Activated T-helper 17 cell treated with anti-CD3 and anti-CD28 coated beads, Interleukin-2, amount 50 U/mL, for 72 hours (primary cell): ENCODE data around the gene CAMK2B. TPM values are rescaled to one million over a fixed set of nuclear protein-coding genes. Genes with fewer than 3 reads are reported as not detected.

ENCODE experiments used
- ATAC-seq: fragments of 150-1000 bp; cut with Tn5 transposase; replicated peaks from 2 replicates; pipeline ENCODE4 v1.10.0; 2021; ENCODE audit warnings: mild to moderate bottlenecking, moderate library complexity
- H3K27ac Mint-ChIP-seq: one replicate; pipeline ENCODE4 v1.8.0; 2022; ENCODE audit warnings: mixed read lengths
- H3K27me3 Mint-ChIP-seq: one replicate; pipeline ENCODE4 v1.8.0; 2022; ENCODE audit warnings: mixed read lengths
- H3K36me3 Mint-ChIP-seq: one replicate; pipeline ENCODE4 v1.8.0; 2022; ENCODE audit warnings: low read depth, mild to moderate bottlenecking, mixed read lengths
- H3K4me1 Mint-ChIP-seq: one replicate; pipeline ENCODE4 v1.8.0; 2022; ENCODE audit warnings: mixed read lengths
- H3K4me3 Mint-ChIP-seq: one replicate; pipeline ENCODE4 v1.8.0; 2022; ENCODE audit warnings: mild to moderate bottlenecking, mixed read lengths
- H3K9me3 Mint-ChIP-seq: one replicate; pipeline ENCODE4 v1.8.0; 2022; ENCODE audit warnings: mixed read lengths
- total RNA-seq, 2 donors: library from RNA; stranded (reverse); gene quantifications; one replicate each; pipeline ENCODE4 v1.2.3, GENCODE V29; 2022

CAMK2B gene
- total RNA-seq, 2 donors from 2014 or later: 1.0 to 1.7 TPM

GRCh38 chr7:44258865-44259546 is 66.4 kb downstream of the CAMK2B start:
- H3K4me3 Mint-ChIP-seq: peak overlapping the region; percentile 67

GRCh38 chr7:44258423-44258760 is 67.0 kb downstream of the CAMK2B start:
- no peaks in the 10 kb centered on the region for H3K9me3 Mint-ChIP-seq
- peak overlapping the region; percentile 67 for H3K4me3 Mint-ChIP-seq
- no peak for ATAC-seq
- H3K27me3 Mint-ChIP-seq: no peaks in the 10 kb centered on the region
- no peaks in the 10 kb centered on the region for H3K36me3 Mint-ChIP-seq
- H3K27ac Mint-ChIP-seq: peak overlapping the region; percentile 70
- peaks cover 24% of the 10 kb centered on the region for H3K4me1 Mint-ChIP-seq

More at GRCh38 chr7:44258865-44259546, 66.4 kb downstream of the CAMK2B start:
- Mint-ChIP-seq H3K4me1 (peaks cover 24% of the 10 kb centered on the region), H3K9me3 (no peaks in the 10 kb centered on the region), H3K36me3 (no peaks in the 10 kb centered on the region), H3K27ac (peak overlapping the region; percentile 89), H3K27me3 (no peaks in the 10 kb centered on the region)
- ATAC-seq: no peak

DNA sequence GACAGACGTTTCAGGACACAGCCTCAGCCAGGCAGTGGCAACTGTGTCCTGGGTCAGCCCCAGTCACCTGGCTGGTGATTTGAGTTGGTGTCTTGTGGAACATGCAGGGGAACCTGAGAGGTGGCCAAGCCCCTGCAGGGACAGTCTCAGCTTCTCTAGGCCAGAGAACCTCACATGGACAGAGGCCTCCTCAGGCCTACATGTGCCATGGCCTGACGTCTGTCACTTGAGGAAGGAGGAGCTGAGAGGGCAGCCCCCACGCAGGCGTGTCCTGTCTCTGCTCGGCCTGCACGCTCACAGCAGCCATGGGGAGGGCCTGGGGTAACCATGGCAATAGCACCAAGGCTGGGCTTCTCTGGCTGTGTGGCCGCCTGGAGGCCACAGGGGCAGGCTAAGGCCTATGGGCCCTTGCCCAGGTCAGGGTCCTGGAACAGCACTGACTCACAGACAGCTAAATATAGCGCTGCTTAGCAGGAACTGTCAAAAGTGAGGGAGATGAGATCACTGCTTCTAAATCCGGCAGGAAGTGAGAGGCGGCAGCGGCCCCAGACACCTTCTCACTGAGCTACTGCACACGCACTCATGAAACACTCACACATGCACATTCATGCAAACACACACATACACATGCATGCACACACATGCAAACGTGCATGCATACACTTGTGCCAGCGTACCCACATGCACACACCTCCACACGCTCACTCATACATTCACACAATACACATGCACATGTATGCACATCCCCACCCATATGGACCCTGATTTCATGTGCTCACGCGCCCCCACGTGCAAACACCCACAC is 67.6 kb downstream of the CAMK2B start:
- no peaks in the 10 kb centered on the region for H3K9me3 Mint-ChIP-seq
- peaks cover 24% of the 10 kb centered on the region for H3K4me1 Mint-ChIP-seq
- no peaks in the 10 kb centered on the region for H3K27me3 Mint-ChIP-seq
- no peaks in the 10 kb centered on the region for H3K36me3 Mint-ChIP-seq
- peak overlapping the region; percentile 67 for H3K4me3 Mint-ChIP-seq
- ATAC-seq: peak; percentile 95
- peak overlapping the region; percentile 70 for H3K27ac Mint-ChIP-seq

DNA sequence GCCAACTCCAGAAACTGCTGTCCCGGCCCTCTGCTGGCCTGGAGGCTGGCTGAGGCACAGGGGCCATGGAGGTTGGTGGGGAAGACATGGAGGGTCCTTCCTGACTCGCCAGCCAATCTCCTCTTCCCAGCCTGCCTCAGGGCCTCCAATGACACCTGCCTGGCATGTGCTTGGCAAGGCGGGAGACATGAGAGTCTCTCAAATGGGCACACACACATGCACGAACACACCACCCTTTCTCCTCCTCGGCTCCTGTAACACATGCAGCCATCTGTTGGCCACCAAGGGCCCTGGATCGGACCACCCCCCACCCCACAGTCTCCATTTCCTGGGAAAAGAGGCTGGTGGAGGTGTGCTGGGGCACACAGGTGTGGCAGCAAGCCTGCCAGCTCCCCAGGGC is 68.2 kb downstream of the CAMK2B start:
- Mint-ChIP-seq H3K4me1 (peaks cover 24% of the 10 kb centered on the region), H3K9me3 (no peaks in the 10 kb centered on the region), H3K4me3 (peak overlapping the region; percentile 67), H3K36me3 (no peaks in the 10 kb centered on the region), H3K27me3 (no peaks in the 10 kb centered on the region), H3K27ac (peak overlapping the region; percentile 70)
- no peak for ATAC-seq

DNA sequence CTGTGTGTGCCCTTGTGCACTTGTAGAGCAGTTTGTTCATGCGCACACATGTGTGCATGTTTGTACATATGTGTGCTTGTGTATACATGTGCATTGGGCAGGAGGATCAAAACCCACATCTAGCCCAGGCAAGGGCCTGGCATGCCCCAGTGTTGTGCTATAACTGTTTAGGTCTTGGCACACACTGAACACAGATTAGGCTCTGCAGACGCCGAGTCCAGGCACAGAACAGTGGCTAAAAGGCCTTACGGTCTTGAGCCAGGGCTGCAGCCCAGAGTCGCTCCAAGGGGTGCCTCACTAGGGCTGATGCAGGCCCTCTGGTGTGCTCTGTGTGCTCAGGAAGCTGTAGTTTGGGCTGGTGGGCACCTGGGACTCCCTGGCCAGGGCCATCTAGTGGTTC is 68.9 kb downstream of the CAMK2B start:
- Mint-ChIP-seq H3K4me3 (no peak overlapping the region), H3K4me1 (peaks cover 24% of the 10 kb centered on the region), H3K27ac (peak overlapping the region; percentile 66), H3K27me3 (no peaks in the 10 kb centered on the region), H3K36me3 (no peaks in the 10 kb centered on the region), H3K9me3 (no peaks in the 10 kb centered on the region)
- no peak for ATAC-seq

DNA sequence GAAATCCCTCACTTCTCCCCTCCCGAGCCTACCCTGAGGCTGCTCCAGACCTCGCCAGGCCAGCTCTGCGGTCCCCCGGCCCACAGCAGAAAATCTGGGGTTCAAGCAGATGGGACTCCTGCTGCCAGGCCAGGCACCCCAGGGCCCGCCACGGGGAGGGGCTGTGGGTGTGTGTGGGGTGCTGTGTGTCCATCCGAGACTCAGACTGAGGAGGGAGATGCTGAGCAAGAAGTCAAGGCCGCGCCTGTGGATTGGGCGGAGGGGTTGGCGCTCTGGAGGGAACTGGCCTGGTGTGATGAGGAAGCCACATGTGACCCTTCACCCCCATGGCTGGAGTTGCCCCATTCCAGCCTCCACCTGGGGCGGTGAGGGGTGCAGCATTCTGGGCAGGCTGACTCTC is 73.5 kb downstream of the CAMK2B start:
- Mint-ChIP-seq H3K9me3 (no peaks in the 10 kb centered on the region), H3K27ac (no peak overlapping the region), H3K4me1 (no peaks in the 10 kb centered on the region), H3K4me3 (no peak overlapping the region), H3K36me3 (no peaks in the 10 kb centered on the region), H3K27me3 (no peaks in the 10 kb centered on the region)
- no peak for ATAC-seq

DNA sequence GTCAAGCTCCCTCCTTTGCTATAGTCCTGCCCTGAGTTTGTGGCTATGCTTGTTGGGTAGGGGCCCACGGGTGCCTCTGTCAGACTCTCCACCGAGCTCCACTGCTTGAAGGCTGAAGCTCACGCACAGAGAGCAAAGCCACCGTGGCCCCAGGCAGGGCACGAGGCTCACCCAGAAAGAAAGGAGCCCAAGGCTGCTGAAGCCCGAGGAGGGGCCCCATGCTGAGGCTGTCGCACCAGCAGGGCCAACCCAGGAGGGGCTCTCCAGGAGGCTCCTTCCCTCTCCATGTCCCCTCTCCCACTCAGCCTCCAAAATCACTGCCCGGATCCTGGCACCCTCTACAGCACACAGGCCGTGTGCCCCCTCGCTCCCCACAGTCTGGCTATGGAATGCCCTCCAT is 74.1 kb downstream of the CAMK2B start:
- Mint-ChIP-seq H3K36me3 (no peaks in the 10 kb centered on the region), H3K27me3 (no peaks in the 10 kb centered on the region), H3K4me3 (no peak overlapping the region), H3K9me3 (no peaks in the 10 kb centered on the region), H3K4me1 (no peaks in the 10 kb centered on the region), H3K27ac (no peak overlapping the region)
- ATAC-seq: no peak

DNA sequence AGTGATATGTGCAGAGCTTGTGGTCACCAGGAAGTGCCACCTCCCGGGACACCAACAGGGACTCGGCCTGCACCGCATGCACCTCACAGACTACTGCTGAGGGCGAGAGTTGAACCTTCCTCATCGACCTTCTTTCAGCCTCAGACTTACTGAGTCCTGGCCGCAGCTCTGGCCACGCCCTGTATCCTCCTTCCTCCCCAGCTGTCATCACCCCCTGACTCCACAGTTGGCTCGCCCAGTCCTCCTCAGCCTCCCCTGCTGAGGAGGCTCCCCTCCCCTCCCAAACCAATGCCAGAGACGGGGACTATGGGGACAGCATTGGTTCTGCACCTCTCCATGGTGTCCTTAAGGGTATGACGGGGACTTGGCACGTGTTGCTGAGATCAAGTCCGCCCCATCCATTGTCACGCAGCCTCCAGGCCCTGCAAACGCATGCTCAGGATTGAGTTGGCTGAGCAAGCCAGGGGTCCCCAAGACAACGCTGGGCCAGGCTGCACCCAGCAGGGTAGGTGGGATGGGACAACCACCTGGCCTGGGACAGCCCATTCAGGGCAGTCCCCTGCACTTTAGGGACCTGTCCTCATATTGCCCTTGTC is 75.7 kb downstream of the CAMK2B start:
- H3K4me1 Mint-ChIP-seq: no peaks in the 10 kb centered on the region

GRCh38 chr7:44247868-44248651 is 77.3 kb downstream of the CAMK2B start:
- Mint-ChIP-seq H3K4me3 (no peak overlapping the region), H3K4me1 (no peaks in the 10 kb centered on the region), H3K27me3 (no peaks in the 10 kb centered on the region), H3K9me3 (no peaks in the 10 kb centered on the region), H3K36me3 (no peaks in the 10 kb centered on the region), H3K27ac (no peak overlapping the region)
- no peak for ATAC-seq

More for the DNA sequence above, 75.7 kb downstream of the CAMK2B start:
- H3K27me3 Mint-ChIP-seq: no peaks in the 10 kb centered on the region
- no peaks in the 10 kb centered on the region for H3K36me3 Mint-ChIP-seq
- H3K27ac Mint-ChIP-seq: no peak overlapping the region
- no peak for ATAC-seq
- no peak overlapping the region for H3K4me3 Mint-ChIP-seq
- H3K9me3 Mint-ChIP-seq: no peaks in the 10 kb centered on the region

- ATAC-seq: no peak
- H3K9me3 Mint-ChIP-seq: no peaks in the 10 kb centered on the region
- no peak overlapping the region for H3K27ac Mint-ChIP-seq
- no peak overlapping the region for H3K4me3 Mint-ChIP-seq
- no peaks in the 10 kb centered on the region for H3K27me3 Mint-ChIP-seq
- no peaks in the 10 kb centered on the region for H3K36me3 Mint-ChIP-seq
- H3K4me1 Mint-ChIP-seq: no peaks in the 10 kb centered on the region
Measured at GRCh38 chr7:44246396-44247113, 78.8 kb downstream of the CAMK2B start.

DNA sequence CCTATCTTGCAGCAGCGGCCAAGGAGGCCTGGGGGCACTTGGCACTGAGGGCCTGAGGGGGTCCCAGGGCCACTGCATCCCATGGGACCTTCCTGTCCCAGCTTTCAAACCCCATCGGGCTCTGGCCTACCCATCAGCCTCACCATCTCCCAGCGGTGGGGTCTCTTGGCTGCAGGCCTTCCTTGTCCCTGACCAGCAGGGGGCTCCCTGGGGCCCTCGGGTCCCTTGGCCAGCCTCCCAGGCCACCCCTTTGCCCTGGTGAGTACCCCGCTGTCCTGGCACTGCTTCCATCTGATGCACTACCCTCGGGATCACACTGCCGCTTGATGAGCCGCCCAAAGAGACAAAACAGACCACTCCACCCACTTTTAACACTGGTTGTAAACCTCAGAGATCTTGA is 81.1 kb downstream of the CAMK2B start:
- Mint-ChIP-seq H3K9me3 (no peaks in the 10 kb centered on the region), H3K27ac (peak overlapping the region; percentile 36), H3K4me3 (no peak overlapping the region), H3K27me3 (no peaks in the 10 kb centered on the region), H3K36me3 (no peaks in the 10 kb centered on the region), H3K4me1 (no peaks in the 10 kb centered on the region)
- ATAC-seq: peak; percentile 27

- ATAC-seq: no peak
Measured at GRCh38 chr7:44242091-44242490, 83.3 kb downstream of the CAMK2B start.

DNA sequence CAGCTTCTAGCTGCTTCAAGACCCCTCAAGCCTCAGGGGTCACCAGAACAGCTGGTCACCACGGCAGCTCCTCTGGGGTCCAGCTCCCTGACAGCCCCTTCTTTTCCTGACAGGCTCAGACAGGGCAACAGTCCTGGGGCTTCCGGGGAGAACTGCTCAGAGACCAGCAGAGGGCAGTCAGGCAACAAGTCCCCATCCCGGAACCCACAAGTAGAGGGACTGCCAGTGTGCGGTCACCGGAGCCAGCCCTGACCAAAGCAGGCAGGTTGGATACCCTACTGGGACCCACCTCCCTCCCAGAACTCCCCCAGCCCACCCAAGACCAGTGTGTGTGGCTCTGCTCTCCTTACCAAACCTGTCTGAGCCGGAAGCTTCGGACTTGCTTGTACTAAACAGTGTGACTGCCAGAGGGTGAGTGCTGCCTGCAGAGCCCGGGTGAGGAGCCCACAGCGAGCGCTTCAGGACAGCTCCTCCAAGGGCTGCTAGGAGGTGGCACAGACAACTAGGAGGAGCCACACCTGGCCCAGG is 84.3 kb downstream of the CAMK2B start:
- Mint-ChIP-seq H3K4me3 (peak overlapping the region; percentile 18), H3K27me3 (no peaks in the 10 kb centered on the region), H3K9me3 (no peaks in the 10 kb centered on the region), H3K27ac (peak overlapping the region; percentile 56), H3K36me3 (no peaks in the 10 kb centered on the region), H3K4me1 (no peaks in the 10 kb centered on the region)
- peak; percentile 91 for ATAC-seq

More at GRCh38 chr7:44242091-44242490, 83.3 kb downstream of the CAMK2B start:
- Mint-ChIP-seq H3K4me1 (no peaks in the 10 kb centered on the region), H3K36me3 (no peaks in the 10 kb centered on the region), H3K9me3 (no peaks in the 10 kb centered on the region), H3K27ac (no peak overlapping the region), H3K4me3 (no peak overlapping the region), H3K27me3 (no peaks in the 10 kb centered on the region)

DNA sequence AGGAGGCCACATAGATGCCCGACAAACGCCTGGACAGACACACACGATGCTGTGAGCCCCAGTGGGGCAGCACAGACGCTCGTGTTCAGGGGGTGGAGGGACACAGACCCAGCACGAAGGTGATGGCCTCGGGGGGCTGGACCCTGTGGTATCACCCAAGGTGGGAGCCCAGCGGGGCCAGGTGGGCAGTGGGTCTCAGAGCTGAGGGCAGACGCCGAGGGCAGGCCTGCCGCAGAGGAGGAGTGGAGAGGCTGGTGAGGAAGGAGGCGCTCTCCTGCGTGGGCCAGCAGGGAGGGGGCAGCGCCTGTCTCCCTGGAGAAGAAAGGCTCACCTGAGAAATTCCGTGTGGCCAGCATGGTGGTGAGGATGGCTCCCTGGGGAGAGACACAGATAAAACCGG is 85.0 kb downstream of the CAMK2B start:
- Mint-ChIP-seq H3K27me3 (no peaks in the 10 kb centered on the region), H3K9me3 (no peaks in the 10 kb centered on the region), H3K27ac (no peak overlapping the region), H3K36me3 (no peaks in the 10 kb centered on the region), H3K4me1 (no peaks in the 10 kb centered on the region), H3K4me3 (no peak overlapping the region)
- ATAC-seq: no peak
